HG03095 (cell line): ENCODE results near the gene CCDC169.
A peak's percentile ranks its signal among the peaks of the same experiment; 100 is the strongest.
"Not testable (repeated sequence)": the region's sequence is repeated elsewhere in the genome, so short reads cannot be mapped to it uniquely, and the experiment has no call there.

Source experiments
- ATAC-seq: cut with Tn5 transposase; IDR thresholded peaks from one replicate; pipeline ENCODE4 v1.9.1; 2021; ENCODE audit warnings: moderate library complexity; ENCODE audit not compliant: unreplicated experiment

Gene CCDC169

DNA sequence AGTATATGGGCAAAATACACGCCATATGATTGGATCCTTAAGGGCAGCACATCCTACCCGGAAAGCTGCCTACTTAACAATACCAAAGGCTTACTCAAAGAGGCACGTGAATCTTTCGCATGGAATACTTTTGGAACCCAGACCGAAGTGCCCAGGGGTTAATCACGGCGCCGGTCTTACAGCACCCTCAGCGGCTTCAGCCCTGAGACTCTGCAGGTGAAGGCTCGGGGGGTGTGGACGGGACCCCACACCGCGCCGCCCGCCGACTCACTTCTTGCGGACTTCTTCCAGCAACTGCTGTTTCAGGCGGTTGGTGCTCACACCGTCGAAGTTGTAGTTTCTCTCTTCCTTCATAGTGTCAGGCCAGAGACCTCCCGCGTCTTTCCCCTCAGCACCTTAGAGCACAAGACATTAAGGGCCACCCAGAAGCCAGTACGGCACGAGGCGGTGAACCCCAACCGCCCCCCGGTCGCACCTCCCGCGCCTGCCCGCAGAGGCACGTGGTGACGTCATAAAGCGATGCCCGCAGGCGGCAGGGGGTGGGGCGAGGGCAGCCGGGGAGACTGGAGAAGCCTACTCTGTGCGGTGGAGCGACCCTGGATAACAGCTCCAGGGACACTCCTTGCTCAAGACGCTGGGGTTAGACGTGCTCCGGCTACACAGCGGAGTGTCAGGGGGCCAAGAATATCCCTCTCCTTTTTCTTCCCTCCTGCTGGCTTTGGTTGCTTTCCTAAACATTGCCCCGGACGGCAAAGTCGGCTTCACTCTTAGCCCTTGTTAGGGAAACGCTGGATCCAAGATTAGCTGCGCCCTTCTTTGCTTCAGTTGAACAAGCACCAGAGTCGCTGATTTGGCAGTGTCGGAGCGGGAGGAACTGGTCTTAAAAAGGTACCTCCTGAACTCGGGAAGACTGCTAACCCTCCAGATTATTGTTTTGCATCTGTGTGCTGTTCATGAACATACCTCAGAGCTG is at the start of gene CCDC169:
Gene CCDC169, minus strand, starts transcription at position 449 of the 973 bp plus-strand sequence. Its CDS starts 95 bp downstream, at position 354.
- ATAC-seq, result no peak

DNA sequence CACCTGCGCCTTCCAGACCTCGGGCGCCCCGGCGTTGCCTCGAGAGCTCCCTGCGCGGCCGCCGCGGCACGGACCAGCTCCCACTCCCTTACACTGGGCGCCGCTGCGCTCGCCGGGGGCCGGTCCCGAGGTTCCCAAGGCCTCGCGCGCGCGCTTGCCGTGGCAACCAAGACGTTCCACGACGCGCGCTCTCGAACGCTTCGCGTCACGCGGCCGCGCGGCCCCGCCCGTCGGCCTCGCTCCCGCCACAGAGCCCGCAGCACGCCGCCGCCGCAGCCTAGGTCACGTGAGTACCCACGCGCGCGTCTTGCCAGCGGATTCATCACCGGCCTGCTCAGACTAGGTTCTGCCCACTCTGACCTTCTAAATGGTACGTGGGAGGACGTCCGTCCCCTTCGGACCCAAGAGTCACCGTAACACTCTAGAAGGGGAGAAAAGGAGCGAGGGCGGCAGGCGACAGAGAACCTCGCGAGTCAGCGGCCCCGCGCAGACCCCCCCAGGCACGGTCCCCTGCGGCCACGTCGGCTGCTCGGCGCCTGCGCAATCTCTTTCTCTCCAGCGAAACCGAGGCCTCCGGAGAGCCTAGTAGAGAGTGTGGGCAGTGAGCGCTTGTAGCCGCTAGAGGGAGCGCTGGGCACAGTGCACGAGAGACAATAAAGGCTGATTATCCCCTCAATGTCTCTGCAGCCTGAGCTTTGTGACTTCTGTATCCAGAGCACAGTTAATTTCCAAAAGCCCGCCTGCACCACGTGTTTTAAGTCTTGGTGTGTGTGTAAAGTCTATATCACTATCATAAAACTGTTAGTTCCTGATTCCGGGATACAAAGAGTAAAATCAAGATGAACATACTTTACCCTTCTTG is 48.8 kb upstream of the CCDC169 start, which contains the start of gene SPART:
Gene SPART, minus strand, starts transcription at position 173 of the 862 bp plus-strand sequence. CDS start 10,564 bp downstream, outside the sequence.
- peak; percentile 95 for ATAC-seq

DNA sequence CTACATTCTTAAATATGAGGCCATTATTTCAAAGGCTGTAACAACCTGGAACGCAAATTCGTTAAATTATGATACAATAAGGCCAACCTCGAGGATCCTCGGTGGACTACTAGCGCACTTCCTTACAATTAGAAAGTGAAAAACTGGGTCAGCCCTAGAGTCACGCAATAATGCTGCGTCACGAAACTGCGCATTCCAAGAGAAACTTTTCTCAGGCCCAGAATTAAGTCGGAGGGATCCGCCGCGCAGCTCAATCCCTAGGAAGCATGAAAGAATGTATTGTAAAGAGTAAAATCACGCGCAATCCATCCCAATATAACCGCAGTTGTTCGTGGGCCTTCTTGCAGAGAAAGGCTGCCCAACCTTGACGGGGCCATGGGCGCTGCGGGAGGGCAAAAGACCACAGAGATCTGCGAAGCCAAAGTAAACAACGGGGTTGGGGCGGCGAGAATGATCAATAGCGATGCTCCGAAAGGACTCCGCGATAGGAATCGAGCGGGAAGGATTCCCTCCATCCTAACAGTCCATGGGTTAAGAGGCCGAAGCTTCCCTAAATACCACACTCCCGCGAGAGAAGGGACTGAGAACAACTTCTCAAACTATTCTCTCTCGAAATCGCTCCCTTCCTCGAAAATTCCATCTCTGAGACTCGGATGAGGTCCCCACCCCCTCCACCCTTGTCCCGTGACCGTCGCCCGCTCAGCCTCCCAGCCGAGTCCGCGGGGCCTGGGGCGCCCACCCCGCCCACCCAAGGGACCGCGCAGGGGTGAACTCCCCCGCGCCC is 48.0 kb upstream of the CCDC169 start:
- no peak for ATAC-seq

DNA sequence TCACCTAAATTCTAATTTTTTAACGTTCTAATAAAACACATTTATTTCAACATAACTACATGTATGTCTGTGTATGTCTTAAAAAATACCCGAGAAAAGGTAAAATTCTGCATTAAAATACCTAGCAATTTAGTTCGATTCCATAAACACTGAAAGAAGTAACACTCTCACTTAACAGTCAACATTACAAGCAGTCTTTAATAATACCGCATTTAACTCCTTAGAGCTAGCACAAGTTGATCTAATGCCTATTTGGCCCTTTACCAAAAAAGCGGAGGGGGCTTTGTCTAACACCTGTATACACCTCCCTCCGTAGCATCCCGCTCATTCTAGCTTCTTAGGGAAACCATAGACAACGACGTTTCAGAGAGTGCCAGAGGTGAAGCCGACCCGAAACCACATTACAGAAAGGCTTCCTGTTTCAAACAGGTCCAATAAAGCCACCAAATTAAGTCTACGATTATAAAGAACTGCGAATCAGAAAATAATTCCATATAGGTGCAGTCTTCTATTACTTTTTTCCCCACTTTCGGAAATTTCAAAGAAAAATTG is 47.3 kb upstream of the CCDC169 start:
- ATAC-seq, result no peak

DNA sequence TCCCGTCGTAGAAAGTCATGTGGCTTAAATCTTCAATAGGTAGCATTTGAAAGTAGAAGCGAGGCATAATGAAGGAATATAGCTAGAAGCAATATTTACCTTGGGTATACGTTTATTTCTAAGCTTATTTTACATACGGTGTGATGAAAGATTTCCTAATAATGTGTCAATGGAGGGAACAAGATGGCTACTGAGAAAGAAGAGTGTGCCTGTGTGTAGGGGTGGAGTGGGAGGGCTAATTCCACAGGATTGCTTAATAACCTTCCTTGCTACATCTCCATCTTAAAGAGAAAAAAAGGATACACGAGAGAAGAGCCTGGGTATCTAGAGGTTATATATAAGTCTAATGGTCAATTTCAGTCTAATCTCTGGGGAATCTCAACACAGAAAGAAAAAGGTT is 46.6 kb upstream of the CCDC169 start:
- no peak for ATAC-seq

DNA sequence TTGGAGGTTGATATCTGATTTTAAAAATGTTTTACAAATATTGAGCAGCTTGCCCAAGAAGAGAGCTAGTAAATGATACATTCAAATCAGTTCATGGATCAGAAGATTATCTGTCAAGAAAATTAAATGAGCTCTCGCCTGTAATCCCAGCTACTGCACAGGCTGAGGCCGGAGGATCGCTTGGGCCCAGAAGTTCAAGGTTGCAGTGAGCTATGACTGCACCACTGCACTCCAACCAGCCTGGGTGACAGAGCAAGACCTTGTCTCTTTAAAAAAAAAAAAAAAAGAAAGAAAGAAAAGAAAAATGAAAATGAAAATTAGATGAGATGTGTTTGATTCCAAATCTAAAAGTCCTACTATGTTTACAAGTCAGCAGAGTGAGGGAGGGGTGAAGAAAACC is 46.2 kb upstream of the CCDC169 start:
- no peak for ATAC-seq

DNA sequence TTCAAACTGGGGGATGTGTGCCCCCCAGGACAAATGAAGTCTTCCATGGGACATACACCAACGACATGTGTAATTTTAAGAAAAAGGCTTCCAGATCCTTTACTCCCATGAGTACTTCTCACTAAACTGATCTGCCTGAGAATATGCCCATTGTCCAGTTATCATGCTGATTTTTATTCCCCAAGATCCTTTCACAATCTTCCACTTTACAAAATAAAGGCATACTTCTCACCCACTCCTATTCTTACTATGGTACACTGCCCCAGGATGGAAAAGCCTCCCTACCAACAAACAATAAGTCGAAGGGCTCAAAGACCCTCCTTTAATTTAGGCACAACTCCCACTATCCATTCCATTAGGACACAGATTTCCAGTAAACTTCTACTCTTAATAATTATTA is 45.1 kb upstream of the CCDC169 start:
- no peak for ATAC-seq

DNA sequence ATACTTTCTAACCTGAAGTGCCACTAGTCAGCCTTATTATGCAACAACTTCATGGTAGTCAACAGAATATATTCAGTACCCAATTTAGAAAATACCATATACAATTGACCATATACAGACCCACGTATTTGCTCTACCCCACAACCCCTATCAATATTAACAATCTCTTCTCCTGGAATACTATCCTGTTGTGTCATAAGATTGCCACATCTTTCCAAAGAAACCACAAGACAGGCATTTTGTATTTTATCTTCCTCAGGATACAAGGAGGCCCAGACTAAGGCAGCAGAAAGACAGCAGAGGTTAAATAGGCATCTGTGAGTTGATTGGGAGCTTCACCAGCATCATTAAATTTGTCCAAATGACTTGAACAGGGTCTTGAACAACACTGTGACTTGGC is 44.1 kb upstream of the CCDC169 start:
- no peak for ATAC-seq

DNA sequence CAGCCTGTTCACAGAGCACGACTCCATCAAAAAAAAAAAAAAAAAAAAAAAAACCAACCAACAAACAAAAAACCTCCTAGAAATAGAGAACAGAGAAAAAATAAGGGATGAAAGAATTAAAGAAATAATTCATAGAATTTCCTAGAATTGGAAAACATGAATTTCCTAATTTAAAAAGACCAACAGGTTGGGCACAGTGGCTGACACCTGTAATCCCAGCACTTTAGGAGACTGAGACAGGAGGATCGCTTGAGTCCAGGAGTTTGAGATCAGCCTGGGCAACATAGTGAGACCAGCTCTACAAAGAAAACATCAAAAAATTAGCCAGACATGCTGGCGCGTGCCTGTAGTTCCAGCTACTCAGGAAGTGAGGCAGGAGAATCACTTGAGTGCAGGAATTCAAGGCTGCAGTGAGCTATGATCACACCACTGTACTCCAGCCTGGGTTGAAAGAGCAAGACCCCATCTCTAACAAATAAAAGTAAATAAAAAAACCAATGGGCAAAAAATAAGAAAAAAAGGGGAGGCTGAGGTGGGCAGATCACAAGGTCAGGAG is 42.1 kb upstream of the CCDC169 start:
- no peak for ATAC-seq

DNA sequence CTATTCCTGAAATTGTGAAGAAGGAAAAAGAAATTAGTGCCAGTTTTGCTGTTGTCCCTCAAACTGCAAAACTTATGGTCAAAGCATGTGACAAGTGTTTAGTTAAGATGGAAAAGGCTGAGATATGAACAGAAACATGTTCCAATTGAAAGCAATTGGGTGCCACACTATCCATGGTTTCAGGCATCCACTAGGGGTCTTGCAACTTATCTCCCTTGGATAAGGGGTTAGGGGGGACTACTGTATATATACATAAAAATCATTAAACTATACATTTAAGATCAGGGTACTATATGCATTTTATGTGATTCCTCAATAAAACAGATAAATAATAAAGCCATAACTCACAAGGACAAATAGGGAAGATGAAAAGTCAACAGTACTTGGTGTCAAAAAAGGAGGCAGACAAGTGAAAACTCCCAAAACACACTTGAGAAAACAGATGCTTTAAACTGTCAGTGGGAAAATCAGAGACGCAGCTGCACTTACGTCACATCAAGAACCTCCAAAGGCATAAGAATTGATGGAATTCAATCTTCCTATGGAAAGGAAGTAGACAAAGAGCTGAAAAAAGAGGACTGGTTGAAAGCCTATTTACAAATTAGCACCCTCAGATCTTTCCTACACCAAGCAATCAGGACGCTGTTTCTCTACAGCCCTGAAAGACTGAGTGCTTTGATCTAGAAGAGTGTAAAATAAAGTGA is 40.5 kb upstream of the CCDC169 start:
- no peak for ATAC-seq

DNA sequence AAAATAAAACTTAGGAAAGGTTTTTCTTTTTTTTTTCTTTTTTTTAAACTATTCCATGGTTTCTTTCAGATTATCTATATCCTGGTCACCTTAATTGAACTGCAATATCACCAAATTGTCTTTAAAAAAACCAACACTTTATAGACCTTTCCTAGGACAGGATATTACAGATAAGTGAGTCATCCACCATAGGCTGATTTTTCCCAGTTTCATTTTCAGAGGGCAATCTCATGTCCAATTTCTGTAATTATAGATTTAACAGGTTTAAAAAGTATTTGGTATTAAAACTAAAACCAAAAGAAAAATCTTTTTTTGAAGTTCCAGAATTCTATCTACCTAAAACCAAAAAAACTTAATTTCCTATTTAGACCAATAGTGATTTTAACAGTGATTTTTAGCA is 35.4 kb upstream of the CCDC169 start:
- ATAC-seq, result no peak

DNA sequence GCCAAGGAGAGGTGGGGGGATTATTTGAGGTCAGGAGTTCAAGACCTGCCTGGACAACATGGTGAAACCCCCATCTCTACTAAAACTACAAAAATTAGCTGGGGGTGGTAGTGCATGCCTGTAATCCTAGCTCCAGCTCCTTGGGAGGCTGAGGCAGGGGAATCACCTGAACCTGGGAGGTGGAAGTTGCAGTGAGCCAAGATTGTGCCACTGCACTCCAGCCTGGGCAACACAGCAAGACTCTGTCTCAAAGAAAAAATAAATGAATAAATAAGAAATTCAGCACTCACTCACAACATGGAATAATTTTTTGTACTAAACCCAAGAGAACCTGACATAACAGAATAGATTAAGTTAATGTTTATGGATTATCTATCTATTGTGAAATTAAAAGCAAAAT is 34.6 kb upstream of the CCDC169 start:
- not testable (repeated sequence) for ATAC-seq

DNA sequence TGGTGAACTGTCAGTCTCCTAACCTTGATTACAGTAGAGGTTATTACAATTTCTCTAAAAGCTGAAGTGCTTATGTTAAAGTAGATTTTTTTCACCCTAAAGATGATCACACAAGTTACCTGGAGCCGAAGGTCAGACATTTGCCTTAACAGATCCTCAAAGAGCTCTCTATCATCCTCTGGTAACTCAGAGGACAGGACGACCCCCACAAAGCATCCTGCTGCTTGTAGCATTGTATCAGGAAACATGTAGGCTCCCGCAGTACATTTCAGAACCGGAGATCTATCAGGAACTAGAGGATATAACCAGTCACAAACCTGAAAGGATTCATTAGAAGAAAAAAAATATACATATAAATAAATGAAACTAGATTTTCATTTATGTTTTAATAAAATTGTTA is 33.7 kb upstream of the CCDC169 start:
- ATAC-seq, result no peak

DNA sequence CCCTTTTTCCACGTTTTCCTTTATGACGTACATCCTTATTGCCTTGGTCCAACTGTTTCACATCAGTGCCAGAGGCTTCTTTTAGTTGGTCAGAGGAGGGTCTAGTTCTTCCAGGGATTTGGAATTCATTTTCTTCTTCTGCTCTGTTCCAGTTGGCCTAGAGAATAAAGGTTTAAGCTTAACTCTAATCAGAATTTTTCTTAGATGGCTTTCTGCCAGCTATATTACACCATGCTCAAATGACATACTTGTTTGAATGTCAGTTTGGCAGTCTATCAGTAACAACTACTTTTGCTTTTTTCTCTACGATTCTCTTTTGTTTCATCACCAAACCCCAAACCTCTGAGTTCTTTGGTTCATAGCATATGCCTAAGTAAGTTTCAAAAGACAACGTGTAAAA is 31.7 kb upstream of the CCDC169 start:
- no peak for ATAC-seq

DNA sequence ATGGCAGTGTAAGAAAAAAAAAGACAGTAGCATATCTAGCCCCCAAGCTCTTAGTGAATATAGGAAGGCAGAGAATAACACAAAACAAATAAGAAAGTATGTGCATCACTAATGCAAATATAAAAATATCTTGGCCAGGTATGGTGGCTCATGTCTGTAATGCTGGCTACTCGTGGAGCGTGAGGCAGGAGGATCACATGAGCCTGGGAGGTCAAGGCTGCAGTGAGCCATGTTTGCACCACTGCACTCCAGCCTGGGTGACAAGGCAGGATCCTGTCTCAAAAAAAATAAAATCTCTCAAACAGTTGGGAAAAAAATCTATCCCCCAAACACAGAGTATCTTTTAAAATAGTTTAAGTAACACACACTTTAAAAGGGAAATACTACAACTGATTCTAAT is 31.2 kb upstream of the CCDC169 start:
- no peak for ATAC-seq

DNA sequence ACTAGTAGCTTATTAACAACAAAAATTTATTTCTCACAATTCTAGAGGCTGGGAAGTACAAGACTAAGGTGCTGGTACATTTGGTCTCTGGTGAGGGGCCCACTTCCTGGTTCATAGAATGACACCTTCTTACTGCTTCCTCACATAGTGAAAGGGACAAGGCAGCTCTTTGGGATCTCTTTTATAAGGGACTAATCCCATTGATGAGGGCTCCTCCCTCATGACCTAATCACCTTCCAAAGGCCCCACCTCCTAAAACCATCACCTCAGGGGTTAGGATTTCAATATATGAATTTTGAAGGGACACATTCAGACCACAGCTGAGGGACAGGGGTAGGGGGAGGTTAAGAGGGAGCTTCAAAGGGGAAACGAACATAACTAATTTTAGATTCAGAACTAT is 28.3 kb upstream of the CCDC169 start:
- no peak for ATAC-seq

DNA sequence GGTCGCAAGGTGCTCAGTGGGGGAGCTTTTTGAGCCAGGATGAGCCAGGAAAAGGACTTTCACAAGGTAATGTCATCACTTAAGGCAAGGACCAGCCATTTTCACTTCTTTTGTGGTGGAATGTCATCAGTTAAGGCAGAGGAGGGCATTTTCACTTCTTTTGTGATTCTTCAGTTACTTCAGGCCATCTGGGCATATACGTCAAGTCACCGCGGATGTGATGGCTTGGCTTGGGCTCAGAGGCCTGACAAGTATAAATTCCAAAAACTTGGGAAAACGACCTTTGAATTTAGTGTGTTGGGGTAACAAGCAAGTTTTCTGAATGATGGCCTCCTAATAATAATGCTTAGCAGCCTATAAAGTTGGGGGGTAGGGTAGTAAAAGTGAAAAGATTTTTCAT is 27.3 kb upstream of the CCDC169 start:
- ATAC-seq, result not testable (repeated sequence)

DNA sequence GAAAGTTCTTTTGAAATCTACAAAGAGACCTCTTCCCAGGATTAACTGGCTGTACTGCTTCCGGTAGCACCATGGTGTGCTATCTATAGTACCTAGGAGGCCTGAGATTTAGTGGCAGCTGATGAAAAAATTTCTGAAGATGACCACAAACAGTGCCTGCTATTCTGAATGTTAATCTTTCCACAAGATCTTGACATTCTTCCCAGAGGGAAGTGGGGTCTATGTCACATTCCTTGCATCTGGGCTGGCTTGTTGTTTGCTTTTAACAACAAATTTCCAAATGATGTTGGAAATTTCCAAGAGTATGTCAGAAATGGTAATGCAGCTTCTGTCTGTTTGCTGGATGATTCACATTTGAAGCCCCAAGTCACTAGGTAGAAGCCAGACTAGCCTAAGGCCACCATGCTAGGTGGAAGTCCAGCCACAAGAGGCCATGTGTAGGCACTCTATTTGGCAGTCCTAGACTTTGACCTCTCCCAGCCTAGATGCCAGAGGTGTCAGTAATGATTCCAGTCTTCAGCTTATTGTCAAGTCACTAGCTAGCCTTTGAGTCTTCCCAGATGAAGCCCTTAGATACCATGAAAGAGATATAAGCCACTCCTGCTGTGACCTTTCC is 26.4 kb upstream of the CCDC169 start:
- no peak for ATAC-seq

DNA sequence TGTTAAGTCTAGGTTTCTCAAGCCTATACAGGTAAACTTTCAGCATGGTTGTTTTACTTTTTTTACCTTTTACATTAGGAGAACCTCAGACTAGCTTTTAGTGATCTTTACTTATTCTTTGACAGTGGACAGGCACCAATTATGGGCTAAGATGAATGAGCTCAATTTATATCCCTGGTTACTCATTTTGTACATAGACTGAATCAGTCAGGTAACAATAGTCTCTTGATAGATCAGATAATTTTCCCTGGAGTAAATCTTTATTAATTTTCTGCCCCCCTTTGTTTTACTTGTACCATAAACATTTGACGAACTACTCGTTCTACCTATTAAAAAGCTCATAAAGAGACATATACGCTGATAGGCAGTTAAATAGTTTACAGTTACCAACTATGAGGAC is 25.8 kb upstream of the CCDC169 start:
- no peak for ATAC-seq
